Measurements from ENCODE around the gene CCL5.

- TF ChIP-seq CTCF (IDR thresholded peaks at IDR 0.05) (no peak), POLR2AphosphoS5 (IDR thresholded peaks at IDR 0.05) (no peak), POLR2A (IDR thresholded peaks at IDR 0.05) (no peak), EP300 (IDR thresholded peaks at IDR 0.05) (no peak)
Measured at GRCh38 chr17:35907691-35908090, 27.5 kb upstream of the CCL5 start.

Data from sigmoid colon (tissue), 4 donors.